GM10266 (cell line): Measurements from ENCODE around the gene ADAMTS6.

Experiments used
- DNase-seq: peaks from one replicate; pipeline ENCODE4 v3.0.0; 2012; ENCODE audit errors: extremely low spot score
- CTCF ChIP-seq: IDR thresholded peaks from 2 replicates; pipeline ENCODE4 v1.5.1; 2012; ENCODE audit warnings: mild to moderate bottlenecking, low read depth; ENCODE audit not compliant: control insufficient read depth, insufficient read depth; ENCODE audit errors: missing control alignments

ADAMTS6 gene

GRCh38 chr5:65151614-65152013, 330.1 kb downstream of the ADAMTS6 start:
- no peak for DNase-seq
- no peak for TF ChIP-seq CTCF

GRCh38 chr5:65150599-65151304, 331.0 kb downstream of the ADAMTS6 start:
- no peak for TF ChIP-seq CTCF
- DNase-seq = no peak

- DNase-seq = no peak
- TF ChIP-seq CTCF = no peak
These were observed 331.9 kb downstream of the ADAMTS6 start for GRCh38 chr5:65149827-65150226.

GRCh38 chr5:65144136-65144871, 337.4 kb downstream of the ADAMTS6 start:
- DNase-seq = no peak
- no peak for TF ChIP-seq CTCF

- TF ChIP-seq CTCF = no peak
- DNase-seq = no peak
These were observed 339.2 kb downstream of the ADAMTS6 start for GRCh38 chr5:65142511-65143011.

- no peak for TF ChIP-seq CTCF
These were observed 339.7 kb downstream of the ADAMTS6 start for GRCh38 chr5:65142016-65142415.

GRCh38 chr5:65141493-65141892, 340.2 kb downstream of the ADAMTS6 start:
- no peak for TF ChIP-seq CTCF
- no peak for DNase-seq

More at GRCh38 chr5:65142016-65142415, 339.7 kb downstream of the ADAMTS6 start:
- DNase-seq = no peak
